ENCODE results near the gene MKNK1.

MKNK1 gene

DNA sequence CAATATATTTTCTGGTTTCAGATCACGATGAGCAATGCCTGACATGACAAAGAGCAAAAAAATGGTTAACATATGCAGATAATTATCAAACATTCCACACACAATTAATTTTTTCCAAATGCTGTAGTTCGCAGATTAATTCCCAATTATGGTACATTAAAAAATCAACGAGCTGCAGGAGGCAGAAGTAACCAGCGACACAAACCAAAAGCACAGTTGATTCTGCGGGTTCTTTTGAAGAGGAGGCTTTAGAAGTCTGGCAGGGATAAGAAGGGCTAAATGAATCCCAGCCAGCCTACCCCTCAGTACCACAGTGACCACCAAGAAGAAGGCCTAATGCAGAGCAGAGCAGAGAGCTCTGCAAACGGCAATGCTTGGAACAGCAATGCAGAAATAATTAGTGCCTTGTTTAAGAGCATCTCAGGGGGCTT is 35.6 kb downstream of the MKNK1 start:
- TF ChIP-seq CTCF (conservative IDR thresholded peaks at IDR 0.05; ENCODE audit: low read depth, low read length), result no peak
- H3K27me3 ChIP-seq (ENCODE audit: insufficient read depth, low read depth), result no peaks in the 10 kb centered on the region
- no peak overlapping the region for H3K9ac ChIP-seq
- H3K27ac ChIP-seq, result no peak overlapping the region
- H3K36me3 ChIP-seq (ENCODE audit: insufficient read depth), result no peaks in the 10 kb centered on the region
- H3K4me3 ChIP-seq (IDR thresholded peaks at IDR 0.05; ENCODE audit: insufficient read depth, low read depth, low read length), result no peak overlapping the region
- H4K20me1 ChIP-seq (ENCODE audit: insufficient read depth), result no peaks in the 10 kb centered on the region
- H3K79me2 ChIP-seq (ENCODE audit: insufficient read depth, low read depth), result no peaks in the 10 kb centered on the region
- no peak overlapping the region for H3K4me2 ChIP-seq
- H3K4me1 ChIP-seq (ENCODE audit: low read depth, poor library complexity, severe bottlenecking), result no peaks in the 10 kb centered on the region
- H2AFZ ChIP-seq (ENCODE audit: low read depth), result no peak overlapping the region

GRCh38 chr1:46563341-46563740 is 40.7 kb downstream of the MKNK1 start:
- Histone ChIP-seq H3K27me3 (ENCODE audit: insufficient read depth, low read depth) (no peaks in the 10 kb centered on the region), H3K9ac (no peak overlapping the region), H3K4me3 (IDR thresholded peaks at IDR 0.05; ENCODE audit: insufficient read depth, low read depth, low read length) (no peak overlapping the region), H3K27ac (no peak overlapping the region), H4K20me1 (ENCODE audit: insufficient read depth) (no peaks in the 10 kb centered on the region), H3K4me1 (ENCODE audit: low read depth, poor library complexity, severe bottlenecking) (no peaks in the 10 kb centered on the region), H3K36me3 (ENCODE audit: insufficient read depth) (no peaks in the 10 kb centered on the region), H3K79me2 (ENCODE audit: insufficient read depth, low read depth) (no peaks in the 10 kb centered on the region), H2AFZ (ENCODE audit: low read depth) (no peak overlapping the region), H3K4me2 (no peak overlapping the region)
- TF ChIP-seq CTCF (conservative IDR thresholded peaks at IDR 0.05; ENCODE audit: low read depth, low read length), result no peak

DNA sequence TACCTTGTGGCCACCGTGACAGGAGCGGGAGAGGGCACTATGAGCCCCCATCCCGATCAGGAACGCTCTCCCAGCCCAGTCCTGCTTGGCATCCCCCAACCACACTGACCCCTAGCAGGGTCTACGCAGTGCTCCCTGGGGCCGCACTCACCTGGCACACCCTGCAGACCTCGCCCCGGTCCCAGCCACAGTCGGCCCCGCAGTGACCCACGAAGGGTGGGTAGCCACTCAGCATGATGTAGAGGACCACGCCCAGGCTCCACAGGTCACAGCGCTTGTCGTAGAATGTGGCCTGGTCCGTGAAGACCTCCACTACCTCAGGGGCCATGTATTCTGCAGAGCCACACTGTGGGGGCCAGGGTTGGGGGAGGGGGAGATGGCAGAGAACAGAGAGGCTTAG is 41.6 kb downstream of the MKNK1 start:
- no peaks in the 10 kb centered on the region for H3K27me3 ChIP-seq (ENCODE audit: insufficient read depth, low read depth)
- no peak for TF ChIP-seq CTCF (conservative IDR thresholded peaks at IDR 0.05; ENCODE audit: low read depth, low read length)
- no peaks in the 10 kb centered on the region for H4K20me1 ChIP-seq (ENCODE audit: insufficient read depth)
- H3K4me1 ChIP-seq (ENCODE audit: low read depth, poor library complexity, severe bottlenecking), result no peaks in the 10 kb centered on the region
- no peak overlapping the region for H3K9ac ChIP-seq
- no peak overlapping the region for H3K4me2 ChIP-seq
- no peaks in the 10 kb centered on the region for H3K79me2 ChIP-seq (ENCODE audit: insufficient read depth, low read depth)
- H3K36me3 ChIP-seq (ENCODE audit: insufficient read depth), result no peaks in the 10 kb centered on the region
- no peak overlapping the region for H3K4me3 ChIP-seq (IDR thresholded peaks at IDR 0.05; ENCODE audit: insufficient read depth, low read depth, low read length)
- H3K27ac ChIP-seq, result no peak overlapping the region
- H2AFZ ChIP-seq (ENCODE audit: low read depth), result no peak overlapping the region

- Histone ChIP-seq H3K36me3 (ENCODE audit: insufficient read depth) (no peaks in the 10 kb centered on the region), H4K20me1 (ENCODE audit: insufficient read depth) (no peaks in the 10 kb centered on the region), H3K4me2 (no peak overlapping the region), H2AFZ (ENCODE audit: low read depth) (no peak overlapping the region), H3K79me2 (ENCODE audit: insufficient read depth, low read depth) (no peaks in the 10 kb centered on the region), H3K4me3 (IDR thresholded peaks at IDR 0.05; ENCODE audit: insufficient read depth, low read depth, low read length) (no peak overlapping the region), H3K9ac (no peak overlapping the region), H3K4me1 (ENCODE audit: low read depth, poor library complexity, severe bottlenecking) (no peaks in the 10 kb centered on the region), H3K27ac (no peak overlapping the region), H3K27me3 (ENCODE audit: insufficient read depth, low read depth) (no peaks in the 10 kb centered on the region)
- no peak for TF ChIP-seq CTCF (conservative IDR thresholded peaks at IDR 0.05; ENCODE audit: low read depth, low read length)
Measured at GRCh38 chr1:46558966-46559365, 45.1 kb downstream of the MKNK1 start.

Data from KMS-11 (cell line).